Measurements from ENCODE around the gene ADCYAP1R1.

ADCYAP1R1 gene

GRCh38 chr7:31043051-31043471, 9.0 kb upstream of the ADCYAP1R1 start:
- no peak for DNase-seq (ENCODE audit: low read depth)

- DNase-seq (ENCODE audit: low read depth) = no peak
These were observed 7.6 kb upstream of the ADCYAP1R1 start for GRCh38 chr7:31044529-31044928.

- DNase-seq (ENCODE audit: low read depth) = no peak
These were observed 5.4 kb upstream of the ADCYAP1R1 start for GRCh38 chr7:31046723-31047122.

GRCh38 chr7:31047313-31048146, 4.6 kb upstream of the ADCYAP1R1 start:
- DNase-seq (ENCODE audit: low read depth) = no peak

- DNase-seq (ENCODE audit: low read depth) = no peak
These were observed 2.9 kb upstream of the ADCYAP1R1 start for GRCh38 chr7:31049005-31049765.

GRCh38 chr7:31052487-31052840, 356 bp downstream of the ADCYAP1R1 start:
- no peak for DNase-seq (ENCODE audit: low read depth)

GRCh38 chr7:31052841-31053601, 913 bp downstream of the ADCYAP1R1 start:
- DNase-seq (ENCODE audit: low read depth) = no peak

- DNase-seq (ENCODE audit: low read depth) = no peak
These were observed 1.9 kb downstream of the ADCYAP1R1 start for GRCh38 chr7:31053986-31054385.

- DNase-seq (ENCODE audit: low read depth) = no peak
These were observed 2.6 kb downstream of the ADCYAP1R1 start for GRCh38 chr7:31054608-31055278.

- no peak for DNase-seq (ENCODE audit: low read depth)
These were observed 3.4 kb downstream of the ADCYAP1R1 start for GRCh38 chr7:31055471-31055870.

- DNase-seq (ENCODE audit: low read depth) = no peak
These were observed 4.8 kb downstream of the ADCYAP1R1 start for GRCh38 chr7:31056775-31057346.

- DNase-seq (ENCODE audit: low read depth) = peak; percentile 27
These were observed 6.0 kb downstream of the ADCYAP1R1 start for GRCh38 chr7:31058122-31058521.

GRCh38 chr7:31058688-31059087, 6.6 kb downstream of the ADCYAP1R1 start:
- DNase-seq (ENCODE audit: low read depth) = no peak

- no peak for DNase-seq (ENCODE audit: low read depth)
These were observed 7.4 kb downstream of the ADCYAP1R1 start for GRCh38 chr7:31059551-31059950.

- DNase-seq (ENCODE audit: low read depth) = no peak
These were observed 9.1 kb downstream of the ADCYAP1R1 start for GRCh38 chr7:31061185-31061584.

GRCh38 chr7:31062746-31063435, 10.8 kb downstream of the ADCYAP1R1 start:
- DNase-seq (ENCODE audit: low read depth) = no peak

- DNase-seq (ENCODE audit: low read depth) = no peak
These were observed 13.0 kb downstream of the ADCYAP1R1 start for GRCh38 chr7:31065021-31065593.

GRCh38 chr7:31065840-31066239, 13.7 kb downstream of the ADCYAP1R1 start:
- DNase-seq (ENCODE audit: low read depth) = no peak

GRCh38 chr7:31066516-31067130, 14.5 kb downstream of the ADCYAP1R1 start:
- DNase-seq (ENCODE audit: low read depth) = no peak

GRCh38 chr7:31067491-31067890, 15.4 kb downstream of the ADCYAP1R1 start:
- DNase-seq (ENCODE audit: low read depth) = no peak
